Endothelial cell of coronary artery (primary cell): Measurements from ENCODE around the gene FBN3. TPM values are rescaled to one million over a fixed set of nuclear protein-coding genes. Genes with fewer than 3 reads are reported as not detected.

ENCODE experiments used
- total RNA-seq: library from RNA; depleted of rRNA; stranded (reverse); fragments of >200 nt; gene quantifications from 2 replicates; pipeline ENCODE4 v1.2.3, GENCODE V29; 2014

Gene FBN3
- not detected in 2 replicates for total RNA-seq

GRCh38 chr19:8149261-8150094 is at the start of gene FBN3:
TSS of gene FBN3 (minus strand) at chr19:8149592. CDS start at chr19:8147480, 2,112 bp downstream.

DNA sequence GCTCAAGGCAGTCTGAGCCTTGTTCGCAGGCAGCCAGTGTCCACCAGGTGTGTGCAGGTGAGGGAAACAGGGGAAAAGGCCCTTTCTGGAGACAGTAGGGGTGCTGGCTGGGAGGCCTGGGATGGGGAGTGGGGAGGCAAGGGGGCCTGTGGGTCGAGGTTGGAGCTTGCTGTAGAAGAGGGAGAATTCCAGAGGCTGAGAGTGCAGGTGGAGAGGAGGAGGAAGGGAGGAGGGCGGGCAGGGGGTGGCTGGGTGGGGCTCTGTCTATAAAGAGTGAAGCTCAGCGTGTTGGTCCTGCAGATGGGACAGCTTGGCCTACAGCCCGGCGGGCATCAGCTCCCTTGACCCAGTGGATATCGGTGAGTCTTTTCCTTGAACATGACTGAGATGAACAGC is 96.9 kb downstream of the FBN3 start, which contains the start of gene CCL25:
Gene CCL25 (plus strand): TSS at position 297 of the 396 bp plus-strand sequence. CDS start 290 bp downstream, outside the sequence.

Other genes starting within 250 kb of the FBN3 start
- 9.4 and 11.1 TPM in 2 replicates for gene MAP2K7, start 245.7 kb downstream of the FBN3 start, total RNA-seq
- 0.54 and 1.1 TPM in 2 replicates for gene TGFBR3L, start 234.8 kb downstream of the FBN3 start, total RNA-seq
- gene SNAPC2, start 229.3 kb downstream of the FBN3 start, total RNA-seq, result 12.4 and 13.9 TPM in 2 replicates
- 3.3 and 5.0 TPM in 2 replicates for gene CTXN1, start 223.5 kb downstream of the FBN3 start, total RNA-seq
- gene TIMM44, start 205.9 kb downstream of the FBN3 start, total RNA-seq, result 58.5 and 64.7 TPM in 2 replicates
- 43.6 and 46.3 TPM in 2 replicates for gene ELAVL1, start 144.0 kb downstream of the FBN3 start, total RNA-seq
- not detected in 2 replicates for gene CCL25, start 96.8 kb downstream of the FBN3 start, total RNA-seq
- gene CERS4, start 59.8 kb upstream of the FBN3 start, total RNA-seq, result 1.8 and 2.5 TPM in 2 replicates
- 28.0 and 31.7 TPM in 2 replicates for gene CD320, start 158.8 kb upstream of the FBN3 start, total RNA-seq
- gene NDUFA7, start 171.8 kb upstream of the FBN3 start, total RNA-seq, result 30.6 and 37.2 TPM in 2 replicates
- gene RPS28, start 171.9 kb upstream of the FBN3 start, total RNA-seq, result 625 and 752 TPM in 2 replicates
- gene KANK3, start 193.7 kb upstream of the FBN3 start, total RNA-seq, result 19.3 and 35.2 TPM in 2 replicates
- 21.4 and 262 TPM in 2 replicates for gene ANGPTL4, start 214.6 kb upstream of the FBN3 start, total RNA-seq
- 60.2 and 82.3 TPM in 2 replicates for gene RAB11B, start 240.8 kb upstream of the FBN3 start, total RNA-seq